Activated CD8-positive, alpha-beta memory T cell treated with anti-CD3 and anti-CD28 coated beads, Interleukin-2, amount 10 ng/mL, durations not matched to agents 7 days and 5 days (primary cell): ENCODE measurements around the gene IFT43. TPM values are rescaled to one million over a fixed set of nuclear protein-coding genes. Genes with fewer than 3 reads are reported as not detected.

Experiments
- ATAC-seq: fragments of 150-1000 bp; cut with Tn5 transposase; one replicate; pipeline ENCODE4 v1.10.0; 2021; ENCODE audit warnings: moderate library complexity
- CTCF ChIA-PET: fragments of 350-600 bp; sonication (Branson Sonifier 250); formaldehyde crosslinking; loops from one replicate; lab custom pipeline; 2021; ENCODE audit warnings: antibody characterized with exemption; lab: Charles Lee
- DNase-seq: peaks from one replicate; pipeline ENCODE4 v3.0.0-alpha.2; 2020
- H3K27ac Mint-ChIP-seq: one replicate; pipeline ENCODE4 v1.8.0; 2021; ENCODE audit warnings: mild to moderate bottlenecking, mixed read lengths
- H3K27me3 Mint-ChIP-seq: one replicate; pipeline ENCODE4 v1.8.0; 2021; ENCODE audit warnings: mixed read lengths
- H3K36me3 Mint-ChIP-seq: one replicate; pipeline ENCODE4 v1.8.0; 2021; ENCODE audit warnings: mild to moderate bottlenecking, mixed read lengths
- H3K4me1 Mint-ChIP-seq: one replicate; pipeline ENCODE4 v1.8.0; 2021; ENCODE audit warnings: mixed read lengths
- H3K4me3 Mint-ChIP-seq: one replicate; pipeline ENCODE4 v1.8.0; 2021; ENCODE audit warnings: mild to moderate bottlenecking, moderate library complexity, mixed read lengths
- H3K9me3 Mint-ChIP-seq: one replicate; pipeline ENCODE4 v1.8.0; 2022; ENCODE audit warnings: low read depth, mixed read lengths
- total RNA-seq, 2 experiments: library from RNA; stranded (reverse); gene quantifications; one replicate each; pipeline ENCODE4 v1.2.3, GENCODE V29; 2021

IFT43 gene
- total RNA-seq, 2 experiments from 2014 or later = 5.5 to 6.0 TPM

- DNase-seq = no peak
- Mint-ChIP-seq H3K27me3 (no peaks in the 10 kb centered on the region), H3K36me3 (no peaks in the 10 kb centered on the region), H3K27ac (no peak overlapping the region), H3K9me3 (no peaks in the 10 kb centered on the region), H3K4me1 (no peaks in the 10 kb centered on the region), H3K4me3 (no peak overlapping the region)
- no peak for ATAC-seq
- CTCF ChIA-PET = interaction anchor here (1.0 kb wide), 1 partner anchor 33 kb away, joined by 3 read pairs; no protein-coding TSS in a partner anchor
These were observed 94.5 kb downstream of the IFT43 start for GRCh38 chr14:76080025-76080424.

DNA sequence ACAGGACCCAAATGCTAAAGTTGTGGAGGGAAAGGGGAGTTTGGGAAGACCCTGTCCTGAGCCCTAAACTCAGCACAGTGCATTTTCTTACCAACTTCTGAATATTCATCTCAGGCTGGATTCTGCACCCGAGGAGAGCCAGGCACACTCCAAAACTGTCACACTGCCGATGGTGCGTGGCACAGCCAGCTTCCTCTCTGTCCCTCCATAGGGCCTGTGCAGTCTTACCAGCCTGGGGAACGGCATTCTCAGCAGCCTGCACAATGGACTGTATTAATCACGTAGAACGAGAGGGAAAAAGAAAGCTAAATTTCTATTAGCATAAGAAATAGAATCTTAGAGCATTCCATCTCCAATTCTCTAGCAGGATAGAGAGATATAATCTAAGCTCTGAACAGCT lies 94.9 kb downstream of the IFT43 start:
- Mint-ChIP-seq H3K36me3 (no peaks in the 10 kb centered on the region), H3K4me3 (no peak overlapping the region), H3K9me3 (no peaks in the 10 kb centered on the region), H3K27me3 (no peaks in the 10 kb centered on the region), H3K4me1 (no peaks in the 10 kb centered on the region), H3K27ac (no peak overlapping the region)
- CTCF ChIA-PET = interaction anchor here (1.0 kb wide), 1 partner anchor 33 kb away, joined by 3 read pairs; no protein-coding TSS in a partner anchor
- DNase-seq (no peak), ATAC-seq (no peak)

- Mint-ChIP-seq H3K4me1 (no peaks in the 10 kb centered on the region), H3K27ac (no peak overlapping the region), H3K27me3 (no peaks in the 10 kb centered on the region), H3K36me3 (no peaks in the 10 kb centered on the region), H3K4me3 (no peak overlapping the region), H3K9me3 (no peaks in the 10 kb centered on the region)
- DNase-seq (no peak), ATAC-seq (no peak)
- CTCF ChIA-PET = no interaction called here
These were observed 96.1 kb downstream of the IFT43 start for GRCh38 chr14:76081642-76082041.

DNA sequence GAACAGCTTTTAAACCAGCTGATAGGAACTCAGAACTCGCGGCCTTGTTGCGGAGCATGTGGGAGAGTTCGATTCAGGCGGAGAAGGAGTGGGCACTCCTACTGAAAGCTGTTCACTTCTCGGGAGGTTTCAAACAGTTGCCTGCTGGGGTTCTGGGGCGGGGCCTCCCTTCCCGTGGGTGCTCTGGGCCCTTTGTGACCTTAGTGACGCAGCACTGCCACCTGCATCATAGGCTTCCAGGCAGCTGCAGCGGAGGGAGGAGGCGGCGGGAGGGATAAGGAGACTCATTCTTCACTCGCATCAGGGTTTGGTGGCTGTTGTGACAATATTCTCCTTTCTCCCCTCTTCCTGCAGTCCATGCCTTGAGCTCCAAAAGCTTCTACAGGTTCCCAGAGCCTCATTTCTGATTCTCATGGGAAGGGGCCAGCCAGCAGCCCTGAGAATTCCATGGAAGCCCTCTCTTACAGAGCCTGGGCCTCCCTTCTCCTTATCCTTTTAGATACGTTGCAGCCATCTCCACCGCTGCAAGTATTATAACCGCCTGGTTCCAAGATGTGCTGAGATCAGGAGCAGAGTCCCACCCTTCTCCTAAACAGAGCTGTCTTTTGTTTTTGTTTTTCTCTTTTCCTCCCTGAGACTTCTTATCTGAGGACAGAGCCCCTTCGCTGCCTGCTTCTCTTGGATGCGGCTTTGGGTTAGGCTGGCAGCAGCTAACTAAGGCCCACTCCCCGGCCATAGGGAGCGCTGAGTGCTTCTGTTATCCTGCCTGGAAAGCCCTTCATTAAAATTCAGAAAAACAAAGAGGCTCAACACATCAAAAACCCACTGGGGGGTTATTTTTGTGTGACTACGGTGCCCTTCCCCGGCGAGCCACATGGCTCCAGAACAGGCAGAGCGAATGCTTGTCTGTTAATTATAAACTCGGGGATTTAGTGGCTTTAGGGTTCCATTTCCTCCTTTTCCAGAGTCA lies 98.5 kb downstream of the IFT43 start:
- H3K27ac Mint-ChIP-seq = no peak overlapping the region
- no peaks in the 10 kb centered on the region for H3K27me3 Mint-ChIP-seq
- CTCF ChIA-PET = interaction anchor here (0.6 kb wide), 1 partner anchor 271 kb away, joined by 3 read pairs; no protein-coding TSS in a partner anchor
- H3K4me1 Mint-ChIP-seq = no peaks in the 10 kb centered on the region
- no peaks in the 10 kb centered on the region for H3K36me3 Mint-ChIP-seq
- no peak for DNase-seq
- no peak for ATAC-seq
- no peaks in the 10 kb centered on the region for H3K9me3 Mint-ChIP-seq
- no peak overlapping the region for H3K4me3 Mint-ChIP-seq

DNA sequence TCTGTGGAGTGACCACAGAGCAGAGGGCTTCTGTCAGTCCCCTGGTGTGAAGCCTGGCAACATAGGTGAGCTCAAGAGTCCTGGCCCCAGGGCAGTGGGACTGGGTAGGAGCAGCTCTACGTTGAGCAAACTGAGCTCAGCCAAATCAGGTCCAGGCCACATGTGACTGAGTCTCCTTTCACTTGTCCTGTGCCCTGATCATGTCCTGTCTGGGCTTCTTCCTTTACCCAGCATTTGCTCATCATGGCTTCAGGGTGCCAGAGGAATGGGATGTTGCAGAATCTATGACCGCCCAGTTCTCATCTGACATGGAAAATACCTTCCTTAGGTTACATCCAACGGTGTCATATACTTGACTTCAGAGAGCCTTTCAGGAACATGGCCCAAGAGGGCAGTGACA lies 99.8 kb downstream of the IFT43 start:
- no peaks in the 10 kb centered on the region for H3K4me1 Mint-ChIP-seq
- no peaks in the 10 kb centered on the region for H3K36me3 Mint-ChIP-seq
- H3K27ac Mint-ChIP-seq = no peak overlapping the region
- no peaks in the 10 kb centered on the region for H3K9me3 Mint-ChIP-seq
- no peaks in the 10 kb centered on the region for H3K27me3 Mint-ChIP-seq
- CTCF ChIA-PET = no interaction called here
- ATAC-seq = no peak
- no peak for DNase-seq
- no peak overlapping the region for H3K4me3 Mint-ChIP-seq

DNA sequence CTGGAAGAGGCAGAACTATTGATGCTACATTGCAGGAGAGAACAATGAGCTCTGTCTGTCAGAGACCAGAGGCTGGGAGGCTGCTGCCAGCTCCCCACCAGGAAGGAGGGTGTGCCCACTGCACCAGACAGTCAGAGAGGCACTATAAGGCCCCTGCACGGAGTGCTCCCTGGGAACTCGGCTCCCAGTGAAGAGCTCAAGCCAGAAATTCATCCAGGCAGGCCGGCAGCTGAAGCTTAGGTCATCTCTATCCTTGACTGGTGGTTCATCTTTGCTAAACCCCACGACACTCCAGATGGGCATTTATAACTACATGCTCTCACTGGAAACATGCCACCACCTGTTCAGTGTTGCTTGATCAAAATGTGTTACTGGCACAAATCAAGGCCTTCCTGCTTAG lies 101.1 kb downstream of the IFT43 start:
- H3K27me3 Mint-ChIP-seq = no peaks in the 10 kb centered on the region
- no peak for DNase-seq
- H3K4me3 Mint-ChIP-seq = no peak overlapping the region
- H3K9me3 Mint-ChIP-seq = no peaks in the 10 kb centered on the region
- H3K36me3 Mint-ChIP-seq = no peaks in the 10 kb centered on the region
- CTCF ChIA-PET = interaction anchor here (1.0 kb wide), 1 partner anchor 36 kb away, joined by 4 read pairs; no protein-coding TSS in a partner anchor
- ATAC-seq = no peak
- no peak overlapping the region for H3K27ac Mint-ChIP-seq
- no peaks in the 10 kb centered on the region for H3K4me1 Mint-ChIP-seq

DNA sequence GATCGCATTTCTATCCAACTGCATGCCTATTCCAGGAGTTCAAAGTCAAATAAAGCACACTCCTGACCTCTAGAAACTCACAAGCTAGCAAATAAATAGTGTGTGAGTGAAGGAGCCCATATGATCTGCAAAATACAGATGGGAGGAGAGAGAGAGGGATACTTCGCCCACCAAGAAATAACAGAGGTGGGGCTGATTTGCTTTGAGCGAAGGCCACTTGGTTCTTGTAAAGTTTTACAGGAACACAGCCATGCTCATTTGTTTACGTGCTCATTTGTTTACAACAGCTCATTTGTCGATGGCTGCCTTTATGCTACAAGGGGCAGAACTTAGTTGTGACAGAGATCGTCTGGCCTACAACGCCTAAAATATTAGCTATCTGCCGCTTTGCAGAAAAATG lies 102.8 kb downstream of the IFT43 start:
- DNase-seq (no peak), ATAC-seq (no peak)
- Mint-ChIP-seq H3K9me3 (no peaks in the 10 kb centered on the region), H3K27ac (no peak overlapping the region), H3K4me1 (no peaks in the 10 kb centered on the region), H3K27me3 (peaks cover 3% of the 10 kb centered on the region), H3K36me3 (no peaks in the 10 kb centered on the region), H3K4me3 (no peak overlapping the region)
- CTCF ChIA-PET = interaction anchor here (1.2 kb wide), 1 partner anchor 10 kb away, joined by 3 read pairs; no protein-coding TSS in a partner anchor

DNA sequence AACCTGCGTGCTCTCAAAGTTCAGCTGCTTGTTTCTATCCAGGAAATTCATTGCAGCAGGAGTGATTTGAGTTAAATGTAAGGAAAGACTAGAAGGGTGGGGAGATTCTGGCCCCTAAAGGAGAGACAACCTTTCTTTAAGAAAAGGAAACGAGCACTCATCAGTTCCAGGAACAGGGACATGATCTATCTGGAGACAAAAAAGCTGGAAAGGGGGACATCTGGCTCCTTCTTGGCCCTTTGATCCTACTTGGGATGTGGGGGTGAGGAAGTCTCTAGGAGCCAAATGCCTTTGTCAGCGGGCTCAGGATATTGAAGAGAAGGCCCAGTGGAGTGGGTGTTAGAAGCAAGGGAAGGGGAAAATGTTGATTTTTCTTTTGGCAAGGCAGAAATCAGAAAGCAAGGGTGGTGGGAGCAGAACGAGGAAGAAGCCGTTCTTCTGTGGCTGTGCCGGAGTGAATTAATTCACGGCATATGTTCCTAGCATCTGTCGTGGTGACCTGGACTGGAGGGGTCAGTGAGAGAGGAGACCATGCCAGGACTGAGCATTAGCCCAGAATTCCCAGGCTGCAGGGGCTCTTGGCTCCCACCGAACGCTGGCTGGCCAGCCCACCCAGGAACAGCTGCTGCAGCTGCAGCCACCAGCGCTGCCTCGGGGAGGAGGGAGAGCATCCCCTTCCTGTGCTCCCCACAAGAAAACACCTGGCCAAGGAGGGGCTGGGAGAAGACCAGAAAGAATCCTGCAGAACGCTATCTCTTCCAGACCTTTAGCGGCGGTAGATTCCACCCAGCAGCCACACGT lies 103.4 kb downstream of the IFT43 start:
- no peaks in the 10 kb centered on the region for H3K4me1 Mint-ChIP-seq
- no peak for DNase-seq
- no peak overlapping the region for H3K27ac Mint-ChIP-seq
- no peaks in the 10 kb centered on the region for H3K36me3 Mint-ChIP-seq
- H3K9me3 Mint-ChIP-seq = no peaks in the 10 kb centered on the region
- CTCF ChIA-PET = no interaction called here
- no peak overlapping the region for H3K4me3 Mint-ChIP-seq
- peaks cover 3% of the 10 kb centered on the region for H3K27me3 Mint-ChIP-seq
- no peak for ATAC-seq

DNA sequence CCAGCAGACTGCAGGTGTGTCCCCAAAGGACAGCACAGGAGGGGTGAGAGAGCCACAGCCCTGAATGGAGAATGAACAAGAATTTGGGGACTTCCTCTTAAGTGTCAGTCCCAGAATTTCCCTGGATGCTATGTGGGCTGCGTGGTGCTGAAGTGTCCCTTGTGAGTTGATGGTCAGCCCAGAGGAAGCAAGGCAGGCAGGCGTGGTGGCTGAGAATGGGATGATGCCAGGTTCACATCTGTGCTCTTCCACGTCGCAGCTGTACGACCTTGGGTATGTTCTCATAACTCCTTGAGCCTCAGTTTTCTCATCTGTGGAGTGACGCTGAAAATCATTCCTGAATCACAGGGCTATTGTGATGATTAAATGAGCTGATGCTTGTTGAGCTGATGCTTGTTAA lies 104.0 kb downstream of the IFT43 start:
- H3K27me3 Mint-ChIP-seq = peaks cover 3% of the 10 kb centered on the region
- H3K9me3 Mint-ChIP-seq = no peaks in the 10 kb centered on the region
- no peaks in the 10 kb centered on the region for H3K36me3 Mint-ChIP-seq
- H3K27ac Mint-ChIP-seq = no peak overlapping the region
- DNase-seq = no peak
- no peak for ATAC-seq
- CTCF ChIA-PET = interaction anchor here (1.3 kb wide), 1 partner anchor 39 kb away, joined by 5 read pairs; no protein-coding TSS in a partner anchor
- H3K4me3 Mint-ChIP-seq = no peak overlapping the region
- no peaks in the 10 kb centered on the region for H3K4me1 Mint-ChIP-seq

DNA sequence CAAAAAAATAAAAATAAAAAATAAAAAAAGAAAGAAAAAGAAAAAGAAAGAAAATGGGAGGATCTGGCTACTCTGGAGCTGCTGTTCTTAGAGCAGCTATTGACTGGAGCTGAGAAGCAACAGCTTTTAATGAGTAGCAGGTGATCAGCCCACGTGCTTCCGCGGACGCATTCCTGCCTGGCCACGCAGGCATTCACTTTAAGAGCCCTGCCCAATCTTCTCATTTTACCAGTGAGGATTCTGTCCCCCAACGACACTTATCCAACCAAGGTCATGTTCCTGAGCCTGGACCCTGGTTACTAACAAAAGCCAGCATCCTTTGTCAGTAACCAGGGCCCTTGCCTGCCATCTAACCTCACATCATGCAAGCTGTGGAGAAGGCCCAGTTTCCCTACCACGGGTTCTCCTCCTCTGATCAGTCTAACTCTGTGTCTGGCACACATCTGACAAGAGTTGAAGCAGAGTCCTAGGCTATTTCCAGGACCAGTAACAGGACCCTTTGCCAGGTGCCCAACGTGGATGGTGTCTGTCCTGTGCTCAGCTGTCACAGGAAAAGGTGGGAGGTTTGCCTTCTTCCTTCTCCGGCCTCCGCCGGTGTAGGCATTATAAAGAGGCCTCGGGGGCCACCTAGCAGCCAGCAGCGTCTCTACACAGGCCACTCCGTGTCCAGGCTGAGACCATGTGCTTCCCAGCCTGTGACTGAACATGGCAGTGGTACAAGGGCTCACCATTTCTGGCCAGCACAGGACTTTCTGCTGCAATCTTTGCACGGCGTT lies 105.2 kb downstream of the IFT43 start:
- ATAC-seq = no peak
- Mint-ChIP-seq H3K27ac (no peak overlapping the region), H3K36me3 (no peaks in the 10 kb centered on the region), H3K4me1 (no peaks in the 10 kb centered on the region), H3K9me3 (no peaks in the 10 kb centered on the region), H3K27me3 (peaks cover 3% of the 10 kb centered on the region), H3K4me3 (no peak overlapping the region)
- CTCF ChIA-PET = interaction anchor here (1.3 kb wide), 1 partner anchor 40 kb away, joined by 5 read pairs; no protein-coding TSS in a partner anchor
- DNase-seq = no peak

- H3K4me3 Mint-ChIP-seq = no peak overlapping the region
- ATAC-seq = no peak
- no peaks in the 10 kb centered on the region for H3K4me1 Mint-ChIP-seq
- no peaks in the 10 kb centered on the region for H3K9me3 Mint-ChIP-seq
- H3K36me3 Mint-ChIP-seq = no peaks in the 10 kb centered on the region
- H3K27me3 Mint-ChIP-seq = peaks cover 3% of the 10 kb centered on the region
- H3K27ac Mint-ChIP-seq = no peak overlapping the region
- no peak for DNase-seq
- CTCF ChIA-PET = no interaction called here
These were observed 107.5 kb downstream of the IFT43 start for GRCh38 chr14:76093077-76093476.

- ATAC-seq (no peak), DNase-seq (no peak)
- Mint-ChIP-seq H3K4me1 (no peaks in the 10 kb centered on the region), H3K4me3 (no peak overlapping the region), H3K36me3 (no peaks in the 10 kb centered on the region), H3K9me3 (no peaks in the 10 kb centered on the region), H3K27ac (no peak overlapping the region), H3K27me3 (peaks cover 3% of the 10 kb centered on the region)
- CTCF ChIA-PET = no interaction called here
These were observed 110.7 kb downstream of the IFT43 start for GRCh38 chr14:76096257-76096656.

DNA sequence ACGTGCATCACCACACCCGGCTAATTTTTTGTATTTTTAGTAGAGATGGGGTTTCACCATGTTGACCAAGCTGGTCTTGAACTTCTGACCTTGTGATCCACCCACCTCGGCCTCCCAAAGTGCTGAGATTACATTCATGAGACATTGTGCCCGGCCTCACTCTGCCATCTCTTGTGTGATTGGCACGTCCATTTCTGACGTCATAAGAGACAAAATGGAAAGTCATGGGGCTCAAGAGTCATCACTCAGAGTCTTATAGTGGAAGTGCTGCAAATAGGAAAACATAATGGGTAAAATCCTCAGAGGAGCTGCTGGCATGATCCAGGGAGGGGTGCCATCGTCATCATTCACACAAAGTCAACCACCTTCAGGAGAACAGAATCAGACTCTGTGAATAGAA lies 112.0 kb downstream of the IFT43 start:
- ATAC-seq (no peak), DNase-seq (no peak)
- CTCF ChIA-PET = interaction anchor here (0.8 kb wide), 1 partner anchor 10 kb away, joined by 3 read pairs; no protein-coding TSS in a partner anchor
- Mint-ChIP-seq H3K9me3 (no peaks in the 10 kb centered on the region), H3K4me1 (no peaks in the 10 kb centered on the region), H3K36me3 (no peaks in the 10 kb centered on the region), H3K27ac (no peak overlapping the region), H3K4me3 (no peak overlapping the region), H3K27me3 (no peaks in the 10 kb centered on the region)
